ENCODE data around the gene CFAP126. TPM values are rescaled to one million over a fixed set of nuclear protein-coding genes. Genes with fewer than 3 reads are reported as not detected.

The CFAP126 gene
- total and polyA plus RNA-seq, 2 of the 8 experiments (the other 6 are each of a cell fraction or from before 2014, with no cell fraction given) = not detected

DNA sequence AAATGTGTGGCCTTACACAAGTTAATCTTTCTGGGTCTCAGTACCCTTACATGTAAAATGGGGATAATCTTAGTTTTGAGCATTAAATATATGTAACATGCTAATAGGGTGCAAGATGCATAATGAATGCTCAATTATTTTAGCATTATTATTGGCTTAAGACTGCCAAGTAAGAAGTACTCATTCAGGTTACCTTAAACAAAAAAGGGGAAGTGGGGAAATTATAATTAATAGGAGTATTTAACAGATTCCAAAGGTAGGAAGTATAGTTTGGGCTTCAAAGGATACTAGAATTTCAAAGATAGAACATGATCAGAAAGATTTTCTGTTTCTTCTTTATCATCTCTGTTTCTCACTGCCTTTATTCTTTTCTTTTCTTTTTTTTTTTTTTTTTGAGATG lies 5.8 kb upstream of the CFAP126 start:
- Histone ChIP-seq H2BK20ac (ENCODE audit: low read length) (no peak overlapping the region), H3K79me2 (ENCODE audit: control insufficient read depth in 1 of 2, insufficient read depth in 2 of 2, low read length in 2 of 2) (no peaks in the 10 kb centered on the region), H3K23me2 (ENCODE audit: low read depth, low read length) (no peaks in the 10 kb centered on the region), H4K8ac (ENCODE audit: extremely low read depth, insufficient read depth, low read length) (no peak overlapping the region), H3K4me3 (ENCODE audit: extremely low read depth in 1 of 4, insufficient read depth in 2 of 4, low read depth in 3 of 4, low read length in 4 of 4) (no peak overlapping the region), H4K5ac (ENCODE audit: insufficient read length, low read depth, low read length) (no peak overlapping the region), H3K56ac (replicated peaks; ENCODE audit: insufficient read length, low read depth, low read length) (no peak overlapping the region), H3K14ac (ENCODE audit: insufficient read length) (no peak overlapping the region), H3K23ac (ENCODE audit: insufficient read length) (no peak overlapping the region), H3K9ac (replicated peaks in 1 of 4; ENCODE audit: extremely low read depth in 1 of 4, low read depth in 3 of 4, low read length in 3 of 4) (no peak overlapping the region), H3K79me1 (ENCODE audit: low read depth, low read length) (no peaks in the 10 kb centered on the region), H3K27me3 (replicated peaks in 1 of 4; ENCODE audit: control insufficient read depth in 3 of 4, extremely low read depth in 1 of 4, insufficient read depth in 3 of 4, low read length in 3 of 4) (no peaks in the 10 kb centered on the region), H3K4me1 (replicated peaks in 1 of 4; ENCODE audit: control insufficient read depth in 3 of 4, insufficient read depth in 4 of 4, low read length in 3 of 4) (no peaks in the 10 kb centered on the region), H3K18ac (ENCODE audit: extremely low read depth, low read length) (no peak overlapping the region), H2BK12ac (ENCODE audit: low read depth, low read length) (no peak overlapping the region), H2BK15ac (ENCODE audit: low read length) (no peak overlapping the region), H2AFZ (ENCODE audit: low read length) (no peak overlapping the region), H4K20me1 (replicated peaks in 1 of 2; ENCODE audit: control insufficient read depth in 1 of 2, insufficient read depth in 2 of 2, low read length in 2 of 2) (no peaks in the 10 kb centered on the region), H3K4me2 (ENCODE audit: insufficient read depth in 1 of 2, low read depth in 2 of 2, low read length in 2 of 2) (no peak overlapping the region), H3K36me3 (ENCODE audit: control insufficient read depth in 2 of 4, insufficient read depth in 4 of 4, low read length in 3 of 4) (no peaks in the 10 kb centered on the region; a peak in 1 of 8 replicates), H3K27ac (ENCODE audit: low read depth, low read length) (no peak overlapping the region), H3K4ac (replicated peaks; ENCODE audit: insufficient read length, low read depth, low read length) (no peak overlapping the region), H2AK5ac (ENCODE audit: low read depth, low read length) (no peak overlapping the region), H4K91ac (replicated peaks; ENCODE audit: insufficient read length, low read length) (no peak overlapping the region), H3K9me3 (ENCODE audit: insufficient read depth in 2 of 2, low read depth in 1 of 2, low read length in 1 of 2) (no peaks in the 10 kb centered on the region), H2BK5ac (ENCODE audit: low read depth, low read length) (no peak overlapping the region), H2BK120ac (replicated peaks; ENCODE audit: low read depth, low read length) (no peak overlapping the region)
- CTCF ChIA-PET (ENCODE audit: partially characterized antibody) = interaction anchor here (1.1 to 7.2 kb wide), 11 partner anchors 9 to 234 kb away, joined by 3 to 41 read pairs (median 4); partner anchors contain the start of genes APOA2 and TOMM40L
- TF ChIP-seq TEAD4 (IDR thresholded peaks at IDR 0.05; ENCODE audit: low read depth, low read length) (no peak), JUND (IDR thresholded peaks at IDR 0.05; ENCODE audit: low read length) (no peak), GABPA (IDR thresholded peaks at IDR 0.05; ENCODE audit: borderline replicate concordance, insufficient read depth, low read length) (no peak), ZNF274 (IDR thresholded peaks at IDR 0.05; ENCODE audit: borderline replicate concordance, extremely low read depth, low read length) (no peak)
- DNase-seq (ENCODE audit: low read depth in 1 of 2, low spot score in 2 of 2) = no peak
- no peak for FAIRE-seq
- POLR2A ChIA-PET (ENCODE audit: partially characterized antibody) = interaction anchor here (0.8 to 1.0 kb wide), 2 partner anchors 10 to 148 kb away, joined by 3 read pairs; partner anchors contain the start of gene TOMM40L

Measured in H1 (cell line).